Uterus (tissue), 2 donors: ENCODE data around the gene POU2F1.

Experiments
- POLR2A ChIP-seq, 2 donors: fragments of 450-650 bp; IDR thresholded peaks; one replicate each; pipeline ENCODE4 v1.6.1; 2016; ENCODE audit warnings: antibody characterized with exemption in 2 of 2, mild to moderate bottlenecking in 1 of 2, moderate library complexity in 1 of 2
- TF ChIP-seq, protein P1 (sequence below), 4 experiments: fragments of 200-600 bp in 2 of 4; fragments of 450-650 bp in 2 of 4; sonication (generic) in 2 of 4; IDR thresholded peaks; one replicate each; pipeline ENCODE4 v1.5.1; 2016 to 2019; ENCODE audit warnings: antibody characterized with exemption in 4 of 4, mild to moderate bottlenecking in 2 of 4, moderate library complexity in 1 of 4

GRCh38 chr1:167387251-167387910 lies 166.7 kb downstream of the POU2F1 start:
- TF ChIP-seq, protein P1, sequence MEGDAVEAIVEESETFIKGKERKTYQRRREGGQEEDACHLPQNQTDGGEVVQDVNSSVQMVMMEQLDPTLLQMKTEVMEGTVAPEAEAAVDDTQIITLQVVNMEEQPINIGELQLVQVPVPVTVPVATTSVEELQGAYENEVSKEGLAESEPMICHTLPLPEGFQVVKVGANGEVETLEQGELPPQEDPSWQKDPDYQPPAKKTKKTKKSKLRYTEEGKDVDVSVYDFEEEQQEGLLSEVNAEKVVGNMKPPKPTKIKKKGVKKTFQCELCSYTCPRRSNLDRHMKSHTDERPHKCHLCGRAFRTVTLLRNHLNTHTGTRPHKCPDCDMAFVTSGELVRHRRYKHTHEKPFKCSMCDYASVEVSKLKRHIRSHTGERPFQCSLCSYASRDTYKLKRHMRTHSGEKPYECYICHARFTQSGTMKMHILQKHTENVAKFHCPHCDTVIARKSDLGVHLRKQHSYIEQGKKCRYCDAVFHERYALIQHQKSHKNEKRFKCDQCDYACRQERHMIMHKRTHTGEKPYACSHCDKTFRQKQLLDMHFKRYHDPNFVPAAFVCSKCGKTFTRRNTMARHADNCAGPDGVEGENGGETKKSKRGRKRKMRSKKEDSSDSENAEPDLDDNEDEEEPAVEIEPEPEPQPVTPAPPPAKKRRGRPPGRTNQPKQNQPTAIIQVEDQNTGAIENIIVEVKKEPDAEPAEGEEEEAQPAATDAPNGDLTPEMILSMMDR (IDR thresholded peaks at IDR 0.05), result no peak
- TF ChIP-seq POLR2A (IDR thresholded peaks at IDR 0.05), result no peak
